Measurements from ENCODE around the gene TOMM6. TPM values are rescaled to one million over a fixed set of nuclear protein-coding genes. Genes with fewer than 3 reads are reported as not detected.

Gene TOMM6
- total and polyA plus RNA-seq, 4 donors, result 48.2 to 123 (median 86.1) TPM

GRCh38 chr6:41759905-41760579 is 27.5 kb upstream of the TOMM6 start:
- H3K9ac ChIP-seq (ENCODE audit: low read depth in 1 of 2, low read length in 2 of 2), result no peak overlapping the region
- H3K4me3 ChIP-seq (ENCODE audit: low read depth in 1 of 3, low read length in 3 of 3), result no peak overlapping the region
- TF ChIP-seq REST (IDR thresholded peaks at IDR 0.05) (no peak), YY1 (IDR thresholded peaks at IDR 0.05) (no peak), FOXA2 (IDR thresholded peaks at IDR 0.05) (no peak), RAD21 (IDR thresholded peaks at IDR 0.05) (no peak), MAX (IDR thresholded peaks at IDR 0.05) (no peak), SP1 (IDR thresholded peaks at IDR 0.05) (no peak), EGR1 (IDR thresholded peaks at IDR 0.05; ENCODE audit: low read depth in 2 of 2) (no peak), ATF3 (IDR thresholded peaks at IDR 0.05) (no peak), ZBTB33 (IDR thresholded peaks at IDR 0.05) (no peak), TAF1 (conservative IDR thresholded peaks at IDR 0.05) (no peak), JUND (IDR thresholded peaks at IDR 0.05) (no peak), RXRA (IDR thresholded peaks at IDR 0.05) (no peak), GABPA (IDR thresholded peaks at IDR 0.05 in 1 of 2, conservative IDR thresholded peaks at IDR 0.05 in 1 of 2) (no peak), CTCF (IDR thresholded peaks at IDR 0.05; ENCODE audit: low read depth, low read length, missing input control) (no peak), HNF4G (IDR thresholded peaks at IDR 0.05) (no peak), FOXA1 (IDR thresholded peaks at IDR 0.05) (no peak), NR2F2 (IDR thresholded peaks at IDR 0.05) (no peak), HNF4A (conservative IDR thresholded peaks at IDR 0.05) (no peak)
- H3K27ac ChIP-seq (ENCODE audit: low read depth in 1 of 2, low read length in 2 of 2), result no peak overlapping the region
- no peaks in the 10 kb centered on the region for H3K36me3 ChIP-seq (ENCODE audit: control insufficient read depth in 4 of 4, insufficient read depth in 3 of 4, low read depth in 1 of 4, low read length in 3 of 4)
- H3K9me3 ChIP-seq (ENCODE audit: control insufficient read depth in 4 of 4, low read length in 3 of 4), result no peaks in the 10 kb centered on the region
- WGBS, result 83% methylated on average over 2 of the region's 2 CpGs
- no peaks in the 10 kb centered on the region for H3K4me1 ChIP-seq (ENCODE audit: control insufficient read depth in 4 of 4, insufficient read depth in 4 of 4, low read length in 3 of 4)
- DNase-seq (ENCODE audit: low spot score), result no peak
- no peaks in the 10 kb centered on the region for H3K27me3 ChIP-seq (ENCODE audit: control insufficient read depth in 4 of 4, insufficient read depth in 4 of 4, low read length in 3 of 4)
